HG02798 (cell line): ENCODE data around the gene SPATA13.

ENCODE experiments used
- ATAC-seq: cut with Tn5 transposase; IDR thresholded peaks from one replicate; pipeline ENCODE4 v1.9.1; 2021; ENCODE audit warnings: mild to moderate bottlenecking; ENCODE audit not compliant: unreplicated experiment, poor library complexity

The SPATA13 gene

GRCh38 chr13:24138911-24139310 is 21.6 kb upstream of the SPATA13 start:
- ATAC-seq: no peak

- no peak for ATAC-seq
These were observed 19.1 kb upstream of the SPATA13 start for GRCh38 chr13:24141333-24141910.

DNA sequence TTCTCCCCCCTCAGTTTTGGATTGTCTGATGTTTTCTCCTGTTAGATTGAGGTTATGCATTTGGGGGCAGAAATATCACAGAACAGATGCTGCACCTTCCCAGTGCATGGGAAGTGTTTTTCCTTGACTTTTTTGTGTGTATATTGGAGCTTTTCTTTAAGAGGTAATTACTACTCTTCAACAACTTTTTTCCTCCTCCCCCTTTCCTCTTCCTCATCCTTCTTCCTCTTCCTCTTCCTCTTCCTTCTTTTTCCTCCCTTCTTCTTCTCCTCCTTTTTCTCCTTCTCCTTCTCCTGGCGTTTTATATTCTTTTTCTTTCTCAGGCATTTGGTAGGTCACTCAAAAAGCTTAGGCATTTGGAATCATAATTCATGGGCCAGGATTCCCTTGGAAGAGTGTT is 18.1 kb upstream of the SPATA13 start:
- no peak for ATAC-seq

DNA sequence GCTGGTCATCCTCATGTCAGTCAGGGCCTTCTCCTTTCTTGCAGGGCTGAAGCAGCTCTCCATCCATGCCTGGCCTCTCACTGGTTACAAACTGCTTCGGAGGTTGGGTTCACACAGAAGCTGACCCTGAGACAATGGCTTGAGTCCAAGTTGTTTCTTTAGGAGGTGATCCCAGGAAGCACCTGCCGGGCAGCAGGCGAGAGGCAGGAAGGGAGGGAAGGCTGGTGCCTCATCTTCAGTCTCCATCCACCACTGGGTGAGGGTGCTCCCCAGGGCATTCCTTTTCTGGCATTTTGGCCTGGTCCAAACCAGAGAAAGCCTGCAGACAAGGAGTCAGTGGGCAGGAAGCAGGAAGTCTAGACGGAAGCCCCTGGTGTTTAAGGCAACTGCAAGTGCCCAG is 17.6 kb upstream of the SPATA13 start:
- ATAC-seq: no peak

DNA sequence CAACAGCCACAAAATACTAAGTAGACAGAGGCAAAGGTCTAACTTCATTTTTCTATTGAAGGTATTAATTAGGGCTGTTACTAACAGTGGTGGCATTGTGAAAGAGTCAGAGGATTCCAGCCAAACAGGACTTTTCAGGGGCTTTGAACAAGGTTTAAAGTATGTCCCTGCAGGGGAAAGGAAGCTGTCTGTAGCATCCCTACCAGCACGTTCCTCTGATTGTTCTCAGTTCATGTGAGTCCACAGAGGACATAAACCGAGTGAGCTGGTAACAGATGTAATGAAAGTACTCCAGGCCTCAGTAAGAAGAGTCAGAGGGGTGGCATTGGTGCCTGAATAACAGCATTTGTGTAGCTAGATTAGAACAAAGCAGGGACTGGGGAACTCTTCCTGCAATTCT is 15.3 kb upstream of the SPATA13 start:
- ATAC-seq: no peak

DNA sequence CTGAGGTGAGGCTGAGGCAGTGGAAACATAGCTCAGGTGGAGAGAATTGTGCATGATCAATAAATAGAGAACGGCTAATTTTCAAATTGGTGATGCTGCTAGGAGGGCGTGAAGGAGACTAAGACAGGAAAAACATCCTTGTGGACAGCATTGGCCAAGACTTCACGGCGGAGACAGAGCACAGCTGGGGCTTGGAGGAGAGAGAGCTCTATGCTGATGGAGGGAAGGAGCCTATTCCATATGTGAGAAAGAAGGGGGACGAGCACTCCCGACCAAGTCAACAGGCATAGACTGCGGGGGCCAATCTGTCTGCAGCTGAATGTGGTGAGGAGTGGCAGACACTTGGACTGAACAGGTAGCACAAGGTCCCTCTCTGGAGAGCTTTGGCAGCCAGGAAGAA is 14.8 kb upstream of the SPATA13 start:
- no peak for ATAC-seq

GRCh38 chr13:24146961-24147569 is 13.5 kb upstream of the SPATA13 start:
- ATAC-seq: no peak

GRCh38 chr13:24147570-24147963 is 13.0 kb upstream of the SPATA13 start:
- no peak for ATAC-seq

- ATAC-seq: no peak
These were observed 11.9 kb upstream of the SPATA13 start for GRCh38 chr13:24148414-24149235.

- ATAC-seq: no peak
These were observed 11.1 kb upstream of the SPATA13 start for GRCh38 chr13:24149246-24150032.

- no peak for ATAC-seq
These were observed 9.9 kb upstream of the SPATA13 start for GRCh38 chr13:24150572-24150971.

GRCh38 chr13:24151864-24152263 is 8.7 kb upstream of the SPATA13 start:
- no peak for ATAC-seq

DNA sequence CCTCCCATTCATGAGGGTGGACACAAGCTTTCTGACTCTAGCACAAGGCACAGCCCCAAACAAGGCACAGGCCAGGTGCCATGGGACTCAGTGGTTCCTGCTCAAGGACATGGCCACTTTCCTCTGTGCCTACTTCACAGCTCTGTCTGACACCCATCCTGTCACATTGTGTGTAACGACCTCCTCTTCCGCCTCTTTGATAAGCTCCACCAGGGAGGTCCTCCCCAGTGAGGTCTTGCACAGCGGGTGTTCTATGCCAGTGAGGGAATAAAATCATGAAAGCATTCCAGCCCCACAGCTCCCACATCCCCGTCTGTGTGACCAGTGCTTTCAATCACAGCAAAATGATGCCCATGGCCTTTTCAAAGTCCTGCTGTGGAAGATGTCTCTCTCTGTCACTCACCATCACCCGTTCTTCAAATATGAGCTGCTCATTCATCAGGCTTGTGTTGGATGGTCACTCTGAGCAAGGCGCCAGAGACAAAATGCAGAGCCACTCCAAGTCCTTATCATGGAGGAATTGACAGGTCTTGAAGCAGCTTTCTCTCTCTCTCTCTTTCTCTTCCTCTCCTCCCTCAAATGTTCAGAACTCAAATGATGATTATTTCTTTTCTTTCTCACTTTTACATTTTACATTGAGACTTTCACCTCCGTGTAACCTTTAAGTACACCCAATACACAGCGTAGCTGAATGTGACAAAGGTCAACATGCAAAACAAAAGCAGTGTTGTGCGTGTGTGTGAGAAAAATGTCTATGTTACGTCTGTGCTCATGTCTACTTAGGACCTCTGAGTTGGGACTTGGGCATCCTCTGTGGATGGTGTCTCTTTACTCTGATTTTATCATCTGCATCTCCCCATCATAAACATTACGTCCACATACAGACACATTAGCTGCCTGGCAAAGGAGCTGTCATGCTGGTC is 8.0 kb upstream of the SPATA13 start:
- no peak for ATAC-seq

DNA sequence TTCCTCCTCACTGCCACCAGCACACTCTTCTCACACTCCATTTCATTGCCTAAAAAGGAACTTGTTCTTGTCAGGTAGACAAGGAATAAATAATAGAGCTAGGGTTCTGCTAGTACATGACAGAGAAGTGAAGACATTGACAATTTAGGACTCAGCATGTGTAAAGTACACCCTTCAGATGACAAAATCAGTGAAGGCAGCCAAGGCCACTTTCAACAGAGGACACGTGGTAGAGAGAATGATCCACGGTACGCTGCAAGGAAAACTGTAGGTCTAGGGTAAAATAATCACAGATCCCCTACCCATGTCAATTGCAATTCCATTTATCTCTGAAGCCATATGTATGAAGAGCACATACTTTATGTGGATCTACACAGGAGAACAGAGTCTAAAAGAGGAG is 7.2 kb upstream of the SPATA13 start:
- no peak for ATAC-seq

DNA sequence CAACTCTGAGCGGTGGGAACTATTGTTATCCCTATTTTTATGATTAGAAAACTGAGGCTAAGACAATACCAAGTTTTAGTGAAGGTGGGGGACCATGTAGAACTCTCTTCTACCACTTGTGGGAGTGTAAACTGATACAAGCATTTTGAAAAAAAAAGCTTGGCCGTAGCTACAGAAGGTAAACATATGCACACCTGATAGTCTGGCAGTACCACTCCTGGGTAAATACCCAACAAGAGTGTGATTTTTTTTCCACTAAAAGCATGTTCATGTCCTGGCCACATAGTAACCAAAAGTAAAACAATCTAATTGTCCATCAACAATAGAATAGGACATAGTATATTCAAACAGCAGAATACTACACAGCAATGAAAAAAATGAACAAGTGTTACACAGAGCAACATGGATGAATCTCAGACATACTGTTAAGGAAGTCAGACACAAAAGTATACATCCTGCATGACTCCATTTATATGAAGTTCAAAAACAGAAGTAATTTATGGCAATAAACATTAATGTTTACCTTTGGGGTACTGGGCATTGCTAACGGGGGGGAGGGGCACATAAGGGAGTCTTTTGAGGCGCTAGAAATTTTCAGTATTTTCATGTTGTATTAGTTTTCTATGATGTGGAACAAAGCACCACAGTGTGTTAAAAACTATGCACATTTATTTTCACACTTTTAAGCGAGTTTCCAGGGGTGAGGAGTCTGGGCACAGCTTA is 6.4 kb upstream of the SPATA13 start:
- ATAC-seq: no peak

GRCh38 chr13:24159357-24159756 is 1.2 kb upstream of the SPATA13 start:
- ATAC-seq: no peak

GRCh38 chr13:24161010-24161775 is 673 bp downstream of the SPATA13 start:
- ATAC-seq: peak; percentile 38

DNA sequence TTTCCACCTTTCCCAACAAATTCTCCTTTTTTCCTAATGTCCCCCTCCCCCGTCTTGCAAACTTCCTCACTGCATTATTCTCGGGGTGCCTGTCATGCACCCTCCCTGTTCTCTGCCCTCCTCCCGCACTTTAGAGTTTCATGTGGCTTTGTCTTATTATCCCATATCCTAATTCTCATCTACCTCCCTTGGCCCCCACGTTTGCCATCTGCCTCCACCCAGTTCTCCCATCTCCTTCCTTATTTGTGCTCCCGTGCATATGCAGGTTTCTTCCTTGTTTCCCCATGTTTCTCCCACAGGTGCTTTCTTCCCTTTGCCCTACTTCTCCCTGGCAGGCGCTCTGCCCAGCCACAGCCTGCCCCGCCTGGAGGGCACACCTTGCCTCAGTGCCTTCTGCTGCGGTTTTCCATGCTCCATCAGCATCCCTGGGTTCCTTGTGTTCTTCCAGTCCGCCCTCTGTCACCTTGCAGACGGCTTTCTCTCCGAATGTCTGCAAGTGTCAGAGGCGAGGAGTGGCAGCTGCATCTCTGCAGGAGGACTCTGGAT is 1.5 kb downstream of the SPATA13 start:
- ATAC-seq: no peak
